ENCODE results near the gene SRSF3. TPM values are rescaled to one million over a fixed set of nuclear protein-coding genes. Genes with fewer than 3 reads are reported as not detected.

The SRSF3 gene
- total and polyA plus RNA-seq, 2 donors (not counting 1 experiment from before 2014, with no cell fraction given): 316 to 642 TPM

DNA sequence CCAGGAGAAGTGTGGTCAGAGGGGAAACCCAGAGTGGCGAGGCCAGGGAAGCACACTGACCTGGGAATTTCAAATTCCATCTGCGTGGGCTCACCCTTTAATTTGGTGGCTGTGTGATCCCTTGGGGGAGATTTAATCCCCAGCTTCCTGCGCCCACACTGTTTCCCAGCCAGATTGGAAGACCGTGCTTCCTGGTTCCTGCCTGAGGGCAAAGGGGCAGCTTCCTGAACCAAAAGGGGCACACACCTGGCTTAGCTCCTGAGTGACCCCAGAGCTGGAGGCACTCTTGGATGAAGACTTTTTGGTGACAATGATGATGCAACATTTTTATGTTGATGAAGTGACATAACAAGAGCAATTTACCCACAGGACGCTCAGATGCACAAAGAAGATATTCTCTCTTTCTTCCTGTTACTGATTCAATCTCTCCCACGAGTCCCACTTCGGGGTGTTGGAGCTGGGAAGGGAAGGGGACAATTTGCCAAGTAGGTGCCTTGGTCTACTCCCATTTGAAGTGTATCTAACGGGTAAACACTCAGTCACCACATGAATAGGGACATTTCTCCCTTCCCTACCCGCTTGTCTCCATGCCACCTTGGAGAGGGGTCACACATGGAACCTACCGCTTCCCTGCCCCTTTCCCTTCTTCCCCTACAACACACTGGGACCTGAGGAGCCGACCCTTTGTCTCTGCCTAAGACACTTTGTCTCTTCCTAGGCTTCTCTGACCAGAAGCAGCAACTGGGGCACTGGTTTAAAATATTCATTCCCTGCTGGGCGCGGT lies 55.7 kb downstream of the SRSF3 start:
- no peaks in the 10 kb centered on the region for H3K9me3 Mint-ChIP-seq (ENCODE audit: insufficient read depth)
- no peaks in the 10 kb centered on the region for H3K27me3 Mint-ChIP-seq
- no peak for DNase-seq
- H3K4me3 Mint-ChIP-seq: no peak overlapping the region
- TF ChIP-seq CTCF (IDR thresholded peaks at IDR 0.05) (no peak), EZH2 (IDR thresholded peaks at IDR 0.05; ENCODE audit: borderline replicate concordance, insufficient read depth, low read depth, low read length, poor library complexity, severe bottlenecking) (no peak)
- H3K4me2 ChIP-seq (replicated peaks; ENCODE audit: low read depth, low read length, poor library complexity, severe bottlenecking): no peak overlapping the region
- peaks cover 25% of the 10 kb centered on the region for H3K4me1 Mint-ChIP-seq
- no peaks in the 10 kb centered on the region for H4K20me1 ChIP-seq (ENCODE audit: control insufficient read depth, insufficient read depth, low read length, poor library complexity, severe bottlenecking)
- WGBS (ENCODE audit: insufficient coverage): 80% methylated on average over 10 of the region's 13 CpGs
- peaks cover 20 to 23% of the 10 kb centered on the region in 2 donors for H3K4me1 ChIP-seq (ENCODE audit: control insufficient read depth in 2 of 2, insufficient read depth in 2 of 2, low read length in 2 of 2)
- ChIA-PET POLR2A (interaction anchor here (0.6 kb wide), 1 partner anchor 13 kb away, joined by 3 read pairs; no protein-coding TSS in a partner anchor), CTCF (interaction anchor here (0.7 to 1.4 kb wide), 4 partner anchors 8 to 110 kb away, joined by 3 to 7 read pairs (median 3); no protein-coding TSS in a partner anchor)
- H3K27ac ChIP-seq (ENCODE audit: low read length in 2 of 2): no peak overlapping the region
- H2AFZ ChIP-seq (ENCODE audit: insufficient read depth, low read depth, low read length, poor library complexity, severe bottlenecking): no peak overlapping the region
- H3K27ac Mint-ChIP-seq: peak overlapping the region; percentile 20
- H3K27me3 ChIP-seq (replicated peaks in 1 of 4; ENCODE audit: control extremely low read depth in 1 of 4, control insufficient read depth in 3 of 4, insufficient read depth in 4 of 4, low read length in 3 of 4): no peaks in the 10 kb centered on the region
- intact Hi-C loops (cut with micrococcal nuclease): no loop called here
- no peaks in the 10 kb centered on the region for H3K9me3 ChIP-seq (ENCODE audit: control extremely low read depth in 1 of 3, control insufficient read depth in 2 of 3, insufficient read depth in 1 of 3, low read length in 2 of 3)
- ATAC-seq (ENCODE audit: low read depth): no peak
- no peaks in the 10 kb centered on the region for H3K79me2 ChIP-seq (ENCODE audit: control insufficient read depth, insufficient read depth, low read length)
- no peak overlapping the region for H3K4me3 ChIP-seq (ENCODE audit: control extremely low read depth in 1 of 5, extremely low read depth in 1 of 5, insufficient read depth in 1 of 5, low read depth in 2 of 5, low read length in 4 of 5)
- H3K36me3 ChIP-seq (replicated peaks in 1 of 2; ENCODE audit: control extremely low read depth in 1 of 2, control insufficient read depth in 1 of 2, extremely low read depth in 1 of 2, insufficient read depth in 2 of 2, low read length in 1 of 2): no peaks in the 10 kb centered on the region
- no peak overlapping the region for H3K9ac ChIP-seq (ENCODE audit: low read length)

Data from B cell (primary cell).